Heart right ventricle (tissue), 16 donors: ENCODE data around the gene TBX15. TPM values are rescaled to one million over a fixed set of nuclear protein-coding genes. Genes with fewer than 3 reads are reported as not detected.

ENCODE experiments used
- ATAC-seq, 8 donors: fragments of 200-7000 bp; cut with Tn5 transposase; one replicate each; pipeline ENCODE4 v1.9.1; 2020; ENCODE audit warnings: mild to moderate bottlenecking in 8 of 8, moderate library complexity in 8 of 8, moderate number of reproducible peaks in 1 of 8
- DNase-seq, 2 donors: peaks; one replicate each; pipeline ENCODE4 v3.0.0-alpha.2; 2020
- H3K27ac ChIP-seq, 10 donors: fragments of 200-600 bp; sonication (generic) in 2 of 10; one replicate each; pipeline versions ENCODE4 v1.5.0 to v1.8.0; 2020 to 2022; ENCODE audit warnings: mild to moderate bottlenecking in 3 of 10
- H3K27me3 ChIP-seq, 7 donors: fragments of 200-600 bp; one replicate each; pipeline ENCODE4 v1.8.0; 2021 to 2022; ENCODE audit warnings: mild to moderate bottlenecking in 2 of 7
- H3K36me3 ChIP-seq, 9 donors: fragments of 200-600 bp; sonication (generic) in 1 of 9; one replicate each; pipeline versions ENCODE4 v1.5.0 to v1.8.0; 2020 to 2022; ENCODE audit warnings: mild to moderate bottlenecking in 2 of 9
- H3K4me1 ChIP-seq, 9 donors: fragments of 200-600 bp; sonication (generic) in 1 of 9; one replicate each; pipeline versions ENCODE4 v1.5.0 to v1.8.0; 2020 to 2022; ENCODE audit warnings: mild to moderate bottlenecking in 4 of 9
- H3K4me3 ChIP-seq, 10 donors: fragments of 200-600 bp; sonication (generic) in 2 of 10; one replicate each; pipeline versions ENCODE4 v1.5.0 to v1.8.0; 2020 to 2022; ENCODE audit warnings: mild to moderate bottlenecking in 7 of 10, moderate library complexity in 2 of 10
- H3K9me3 ChIP-seq, 11 donors: fragments of 200-600 bp in 10 of 11; sonication (generic) in 2 of 11; one replicate each; pipeline versions ENCODE4 v1.5.0 to v1.8.0; 2013 to 2022; ENCODE audit warnings: mild to moderate bottlenecking in 2 of 11, control low read depth in 1 of 11, moderate library complexity in 1 of 11
- CTCF ChIP-seq, 9 donors: fragments of 200-600 bp; sonication (generic) in 2 of 9; IDR thresholded peaks; one replicate each; pipeline versions ENCODE4 v1.5.0 to v1.8.0; 2021 to 2022; ENCODE audit warnings: antibody characterized with exemption in 9 of 9, mild to moderate bottlenecking in 5 of 9, moderate library complexity in 1 of 9
- WGBS, 2 donors: extraction: QIAGEN DNeasy Blood & Tissue Kit; methylation state at CpG; one replicate each; pipeline ENCODE4 v1.1.7; 2013; ENCODE audit warnings: inconsistent platforms in 1 of 2; 5-methylcytosine and 5-hydroxymethylcytosine counted together
- intact Hi-C, 10 donors: fragments of 100-400 bp; cut with DNase I; formaldehyde crosslinking; loops; one replicate each; pipeline versions ENCODE4 v1.11.1 to v1.14.2; 2022
- polyA plus RNA-seq, 2 donors: library from polyadenylated mRNA; stranded (reverse); fragments of 200-250 nt; gene quantifications; one replicate each; pipeline ENCODE4 v1.2.3, GENCODE V29; 2013
- total RNA-seq, 10 donors: library from RNA; stranded (reverse); fragmentation: NEBNext Ultra II Directional in 3 of 10; extraction: Animal tissue kit (Norgen Biotek cat#: 25700) in 3 of 10; gene quantifications; one replicate each; pipeline versions ENCODE4 v1.2.1 to v1.2.4, GENCODE V29; 2021 to 2023
- donor health status: Arrhythmogenic right ventricular cardiomyopathy.
- donor health status: ischemic (EF 13 %, LVEDD 7.1; RV severe dilation, severe dysfunction).
- donor health status: healthy with polysubstance abuse.
- donor health status: DM: no; HTN: yes; CAD: no.
- donor health status: DM: no; HTN: no; CAD: no.
- donor health status: ischemic (EF 25% LVEDD 6.9; RV normal size, moderate dysfunction).
- donor health status: ischemic (EF 25% LVEDD 5.7; RV mildly dilated, moderate dysfunction).
- donor health status: healthy.
- donor health status: DM: yes; HTN: yes; CAD: no.
- donor health status: Ischemic cardiomyopathy.
- donor health status: ischemic (EF 35%, LVEDD 5.7; RV mildly dilated, moderate dysfunction).
- donor health status: nonischemic (EF 11% LVEDD 7.7; RV severe dilation, severe dysfunction).
- donor health status: DM: yes; HTN: yes; CAD: no.
- donor health status: PGD.
- donor health status: ischemic (EF 29% LVEDD 5.4; RV normal size, mild dysfunction).
- donor health status: nonischemic (EF 23%, LVEDD 6.1; RV moderate dilation, normal function).

TBX15 gene
- total and polyA plus RNA-seq, 12 donors, result 0.18 to 1.1 (median 0.47) TPM

DNA sequence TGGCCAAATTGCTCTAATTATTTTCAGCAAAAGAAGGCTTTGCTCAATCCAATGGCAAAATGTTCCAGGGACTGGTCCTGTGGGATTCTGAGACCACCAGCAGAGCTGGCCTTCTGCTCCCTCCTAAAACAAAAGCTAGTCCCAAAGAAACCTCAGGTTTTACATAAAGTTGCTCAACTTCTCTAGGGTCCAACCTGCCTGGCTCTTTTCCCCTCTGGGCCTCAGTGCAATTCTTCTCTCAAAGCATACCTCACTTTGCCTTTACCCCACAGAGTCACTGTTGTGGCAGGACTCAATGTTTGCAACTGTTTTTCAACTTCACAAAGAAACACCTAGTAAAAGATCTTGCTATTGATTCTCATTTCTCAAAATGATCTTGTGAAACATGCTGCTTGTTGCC, 39.8 kb downstream of the TBX15 start:
- peak overlapping the region in 1 of 10 donors; percentile 10 for H3K27ac ChIP-seq
- intact Hi-C loops, result no loop called here

DNA sequence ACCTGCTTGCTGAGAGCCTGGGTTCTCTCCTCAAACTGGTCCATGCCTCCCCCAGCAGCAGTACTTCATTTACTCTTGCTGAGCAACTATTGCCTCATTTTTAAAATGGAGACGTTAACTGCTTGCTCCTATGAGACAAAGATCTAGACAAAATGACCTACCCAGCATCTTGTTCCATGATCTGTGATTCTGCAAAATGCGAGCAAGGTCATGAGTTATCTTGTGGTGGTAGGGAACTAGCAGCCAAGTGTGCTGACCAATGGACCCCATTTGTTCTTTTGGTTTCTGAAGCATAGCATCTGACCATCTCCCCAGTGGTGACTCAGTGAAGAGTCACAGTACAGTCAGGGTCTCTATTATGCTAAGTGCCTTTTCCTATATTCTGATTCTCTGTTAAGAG, 40.4 kb downstream of the TBX15 start:
- TF ChIP-seq CTCF (IDR thresholded peaks at IDR 0.05), result no peak
- no peak for DNase-seq
- H3K4me1 ChIP-seq, result peaks cover 0 to 7% (median 0%) of the 10 kb centered on the region in 9 donors
- intact Hi-C loops, result no loop called here
- ATAC-seq, result no peak
- H3K4me3 ChIP-seq, result no peak overlapping the region
- H3K27ac ChIP-seq, result no peak overlapping the region
- H3K27me3 ChIP-seq, result peaks cover 0 to 4% (median 0%) of the 10 kb centered on the region in 7 donors
- WGBS, 2 donors, result 79 to 85% methylated on average over 2 of the region's 2 CpGs
- no peaks in the 10 kb centered on the region for H3K36me3 ChIP-seq
- H3K9me3 ChIP-seq, result no peaks in the 10 kb centered on the region

More for the DNA sequence above, 39.8 kb downstream of the TBX15 start:
- DNase-seq (no peak), ATAC-seq (no peak)
- Histone ChIP-seq H3K27me3 (peaks cover 0 to 4% (median 0%) of the 10 kb centered on the region in 7 donors), H3K9me3 (no peaks in the 10 kb centered on the region), H3K4me3 (no peak overlapping the region), H3K4me1 (peaks cover 0 to 7% (median 0%) of the 10 kb centered on the region in 9 donors), H3K36me3 (no peaks in the 10 kb centered on the region)
- TF ChIP-seq CTCF (IDR thresholded peaks at IDR 0.05), result no peak

DNA sequence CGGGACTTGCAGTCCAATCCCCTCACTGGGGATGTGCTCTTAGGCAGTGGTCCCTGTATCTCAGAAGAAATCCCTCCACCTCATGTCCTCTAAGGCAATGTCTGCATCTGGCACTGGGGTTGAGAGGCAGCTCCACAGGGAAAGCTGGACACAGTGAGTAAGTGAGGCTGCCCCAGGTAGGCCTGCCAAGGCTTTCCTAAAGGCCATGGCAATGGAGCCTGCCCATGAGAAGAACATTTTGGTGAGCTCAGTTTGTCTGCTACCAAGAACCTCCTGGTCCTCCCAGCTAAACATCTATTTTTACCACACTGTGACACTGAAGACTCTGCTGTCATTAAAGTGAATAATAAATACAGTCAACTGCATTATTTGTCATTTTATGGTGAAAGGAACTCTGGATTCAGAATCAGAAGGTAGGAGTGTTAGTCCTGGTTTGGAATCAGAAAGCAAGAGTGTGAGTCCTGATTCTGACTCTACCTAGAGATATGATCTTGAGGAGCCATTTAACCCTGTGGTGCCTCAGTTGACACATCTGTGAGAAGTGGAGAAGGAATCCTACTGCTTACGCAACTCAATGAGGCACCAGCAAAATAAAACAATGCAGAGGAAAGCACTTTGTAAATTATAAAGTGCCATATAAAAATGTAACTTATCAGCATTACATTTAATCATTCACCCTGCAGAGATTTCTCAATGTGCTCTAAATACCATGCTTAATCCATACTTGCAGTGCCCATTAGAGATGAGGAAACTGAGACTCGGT, 41.0 kb downstream of the TBX15 start:
- no peak for DNase-seq
- intact Hi-C loops, result no loop called here
- Histone ChIP-seq H3K27me3 (peaks cover 0 to 4% (median 0%) of the 10 kb centered on the region in 7 donors), H3K9me3 (no peaks in the 10 kb centered on the region), H3K4me3 (no peak overlapping the region), H3K4me1 (peaks cover 0 to 7% (median 0%) of the 10 kb centered on the region in 9 donors), H3K27ac (no peak overlapping the region), H3K36me3 (no peaks in the 10 kb centered on the region)
- ATAC-seq, result no peak
- no peak for TF ChIP-seq CTCF (IDR thresholded peaks at IDR 0.05)
- WGBS, 2 donors, result 89 to 91% methylated on average over 3 of the region's 3 CpGs

DNA sequence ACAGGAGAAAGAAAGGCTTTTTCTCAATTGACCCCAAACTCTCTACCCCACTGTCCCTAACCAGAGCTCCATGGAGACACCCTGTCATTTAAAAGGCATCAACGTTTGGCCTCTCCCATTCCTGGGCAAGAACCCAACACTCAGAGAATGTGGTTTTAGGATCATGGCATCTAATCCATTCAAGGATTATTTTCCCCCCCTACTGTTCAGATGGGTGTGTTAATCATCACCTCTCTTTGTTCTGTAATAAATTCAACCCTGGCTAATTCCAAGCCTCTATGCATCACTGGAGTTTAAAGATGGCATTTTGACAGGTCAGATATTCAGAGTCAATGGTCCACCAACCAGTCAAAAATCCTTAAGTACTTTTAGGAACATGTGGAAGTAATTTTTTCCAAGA, 42.7 kb downstream of the TBX15 start:
- peaks cover 0 to 4% (median 0%) of the 10 kb centered on the region in 7 donors for H3K27me3 ChIP-seq
- intact Hi-C loops, result no loop called here
- 26 to 33% methylated on average over 1 of the region's 1 CpG for WGBS, 2 donors

More for the DNA sequence above, 42.7 kb downstream of the TBX15 start:
- ATAC-seq, result no peak
- no peaks in the 10 kb centered on the region for H3K36me3 ChIP-seq
- TF ChIP-seq CTCF (IDR thresholded peaks at IDR 0.05), result no peak
- H3K4me1 ChIP-seq, result peaks cover 0 to 7% (median 0%) of the 10 kb centered on the region in 9 donors
- no peaks in the 10 kb centered on the region for H3K9me3 ChIP-seq
- H3K27ac ChIP-seq, result no peak overlapping the region
- no peak for DNase-seq
- H3K4me3 ChIP-seq, result no peak overlapping the region
